HG03066 (cell line): ENCODE data around the gene EIF1AD.
"Not testable (repeated sequence)": the region's sequence is repeated elsewhere in the genome, so short reads cannot be mapped to it uniquely, and the experiment has no call there.

ENCODE experiments used
- ATAC-seq: cut with Tn5 transposase; IDR thresholded peaks from one replicate; pipeline ENCODE4 v1.9.1; 2021; ENCODE audit warnings: low read depth; ENCODE audit not compliant: unreplicated experiment

EIF1AD gene

GRCh38 chr11:66022401-66023185, 20.6 kb upstream of the EIF1AD start:
- no peak for ATAC-seq

- no peak for ATAC-seq
Observed at GRCh38 chr11:66020618-66021357, 18.8 kb upstream of the EIF1AD start.

- ATAC-seq, result no peak
Observed at GRCh38 chr11:66020212-66020611, 18.3 kb upstream of the EIF1AD start.

GRCh38 chr11:66017321-66017720, 15.4 kb upstream of the EIF1AD start:
- no peak for ATAC-seq

- no peak for ATAC-seq
Observed at GRCh38 chr11:66016793-66017177, 14.8 kb upstream of the EIF1AD start.

GRCh38 chr11:66015936-66016792, 14.2 kb upstream of the EIF1AD start:
- no peak for ATAC-seq

GRCh38 chr11:66015454-66015881, 13.5 kb upstream of the EIF1AD start:
- no peak for ATAC-seq

GRCh38 chr11:66014804-66015453, 13.0 kb upstream of the EIF1AD start:
- no peak for ATAC-seq

GRCh38 chr11:66013762-66014100, 11.8 kb upstream of the EIF1AD start:
- ATAC-seq, result no peak

GRCh38 chr11:66012946-66013761, 11.2 kb upstream of the EIF1AD start:
- no peak for ATAC-seq

- ATAC-seq, result no peak
Observed at GRCh38 chr11:66012371-66012945, 10.5 kb upstream of the EIF1AD start.

- no peak for ATAC-seq
Observed at GRCh38 chr11:66011785-66012303, 9.9 kb upstream of the EIF1AD start, which contains the start of gene CST6. CST6 (plus strand) TSS chr11:66012008; CDS start chr11:66012045, 37 bp downstream.

GRCh38 chr11:66011239-66011784, 9.4 kb upstream of the EIF1AD start:
- no peak for ATAC-seq

GRCh38 chr11:66010036-66010435, 8.1 kb upstream of the EIF1AD start:
- not testable (repeated sequence) for ATAC-seq

- ATAC-seq, result no peak
Observed at GRCh38 chr11:66008468-66009101, 6.6 kb upstream of the EIF1AD start.

- ATAC-seq, result no peak
Observed at GRCh38 chr11:66008095-66008467, 6.1 kb upstream of the EIF1AD start.

GRCh38 chr11:66007201-66007634, 5.3 kb upstream of the EIF1AD start:
- no peak for ATAC-seq

GRCh38 chr11:66006891-66007176, 4.9 kb upstream of the EIF1AD start:
- no peak for ATAC-seq
